Mesothelial cell of epicardium (in vitro differentiated cells): ENCODE results near the gene SLC22A23. TPM values are rescaled to one million over a fixed set of nuclear protein-coding genes. Genes with fewer than 3 reads are reported as not detected.

Experiments
- DNase-seq, 2 experiments: peaks; one replicate each; pipeline ENCODE4 v3.0.0; 2021; ENCODE audit warnings: low spot score in 2 of 2; ENCODE audit not compliant: unreplicated experiment in 2 of 2
- H3K27ac Mint-ChIP-seq: 2 replicates; pipeline ENCODE4 v1.8.0; 2021; ENCODE audit warnings: mixed read lengths
- H3K27me3 Mint-ChIP-seq: 2 replicates; pipeline ENCODE4 v1.8.0; 2021; ENCODE audit warnings: low read depth, mixed read lengths
- H3K36me3 Mint-ChIP-seq: 2 replicates; pipeline ENCODE4 v1.8.0; 2021; ENCODE audit warnings: mixed read lengths
- H3K4me1 Mint-ChIP-seq: 2 replicates; pipeline ENCODE4 v1.8.0; 2021; ENCODE audit warnings: mixed read lengths
- H3K4me3 Mint-ChIP-seq: 2 replicates; pipeline ENCODE4 v1.8.0; 2021; ENCODE audit warnings: mild to moderate bottlenecking, moderate library complexity, mixed read lengths
- H3K9me3 Mint-ChIP-seq: 2 replicates; pipeline ENCODE4 v1.8.0; 2021; ENCODE audit warnings: mixed read lengths
- total RNA-seq: library from RNA; stranded (reverse); gene quantifications from 3 replicates; pipeline ENCODE4 v1.2.1, GENCODE V29; 2021
- TF ChIP-seq, protein P1 (sequence below): fragments of 200-600 bp; sonication (generic); IDR thresholded peaks from one replicate; pipeline ENCODE4 v1.5.0; 2021; ENCODE audit warnings: antibody characterized with exemption; ENCODE audit not compliant: unreplicated experiment

The SLC22A23 gene
- total RNA-seq, 1 donor from 2014 or later, result 25.0 TPM

DNA sequence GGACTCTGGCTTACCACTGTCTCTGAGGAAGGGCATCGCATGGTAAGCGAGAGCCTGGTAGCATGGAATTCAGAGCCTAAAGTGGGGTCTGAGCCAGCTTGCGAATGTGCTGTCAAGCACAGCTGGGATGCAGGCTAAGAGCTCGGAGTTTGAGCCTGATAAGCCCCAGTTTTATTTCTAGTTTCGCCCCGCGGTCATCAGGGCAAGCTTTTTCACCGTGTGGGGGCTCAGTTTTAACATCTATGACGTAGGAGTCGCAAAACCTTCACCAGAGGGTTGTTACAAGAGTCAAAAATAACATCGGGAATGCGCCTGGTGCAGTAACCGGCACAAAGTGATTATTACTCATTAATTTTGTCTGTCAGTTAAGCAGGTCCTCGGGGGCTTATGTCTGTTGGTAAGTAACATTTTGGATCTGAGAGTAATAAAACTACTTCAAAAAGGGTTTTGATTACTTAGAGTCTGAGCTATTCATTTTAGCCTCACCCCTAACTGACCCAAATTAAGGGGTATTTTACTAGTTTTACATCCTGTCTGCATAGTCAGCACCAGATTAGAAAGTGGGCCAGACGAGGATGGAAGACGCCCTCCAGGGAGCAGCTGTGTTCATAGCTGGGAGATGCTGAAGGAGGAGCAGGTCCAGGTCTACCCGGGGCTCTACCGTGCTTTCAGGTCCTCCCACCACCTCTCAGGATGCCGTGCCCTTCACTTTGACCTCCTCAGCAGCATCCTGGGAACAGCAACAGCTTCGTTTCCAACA is 29.7 kb downstream of the SLC22A23 start:
- peaks cover 59% of the 10 kb centered on the region for H3K4me1 Mint-ChIP-seq

DNA sequence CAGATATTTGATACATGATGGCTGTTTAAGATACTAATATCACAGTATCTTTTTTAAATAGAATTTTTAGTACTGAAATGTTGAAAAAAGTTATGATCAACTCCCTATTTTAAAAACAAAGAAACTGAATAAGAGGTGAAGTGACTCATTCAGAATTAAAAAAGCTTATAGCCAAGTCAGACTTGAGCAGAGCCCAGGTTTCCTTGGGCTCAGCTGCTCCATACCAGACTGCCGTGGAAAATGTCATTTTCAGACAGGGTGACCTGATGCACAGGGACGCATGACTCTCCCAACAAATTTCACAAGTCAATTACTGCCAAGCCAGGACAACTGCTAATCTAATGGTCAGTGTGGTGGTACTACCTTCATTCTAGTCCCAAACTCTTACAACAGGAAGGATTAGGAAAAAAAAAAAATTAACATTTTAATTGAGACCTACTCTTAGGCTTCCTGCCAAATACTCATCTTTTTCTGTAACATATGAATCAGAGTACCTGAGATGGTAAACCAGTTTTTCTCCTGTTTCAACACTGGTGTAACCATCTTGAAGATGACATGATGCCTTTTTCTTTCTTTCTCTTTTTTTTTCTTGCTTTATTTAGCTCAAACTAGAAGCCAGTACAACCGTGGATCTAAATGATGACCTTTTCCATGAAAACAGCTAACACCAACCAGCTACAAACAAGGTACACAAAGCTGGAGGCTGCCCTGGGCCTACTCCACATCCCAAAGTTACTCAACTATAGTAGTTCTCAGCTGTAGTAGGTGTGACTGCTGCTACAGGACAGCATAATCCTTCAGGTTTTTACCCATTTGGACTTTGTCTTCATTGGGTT is 30.5 kb downstream of the SLC22A23 start:
- no peak for DNase-seq
- TF ChIP-seq, protein P1, sequence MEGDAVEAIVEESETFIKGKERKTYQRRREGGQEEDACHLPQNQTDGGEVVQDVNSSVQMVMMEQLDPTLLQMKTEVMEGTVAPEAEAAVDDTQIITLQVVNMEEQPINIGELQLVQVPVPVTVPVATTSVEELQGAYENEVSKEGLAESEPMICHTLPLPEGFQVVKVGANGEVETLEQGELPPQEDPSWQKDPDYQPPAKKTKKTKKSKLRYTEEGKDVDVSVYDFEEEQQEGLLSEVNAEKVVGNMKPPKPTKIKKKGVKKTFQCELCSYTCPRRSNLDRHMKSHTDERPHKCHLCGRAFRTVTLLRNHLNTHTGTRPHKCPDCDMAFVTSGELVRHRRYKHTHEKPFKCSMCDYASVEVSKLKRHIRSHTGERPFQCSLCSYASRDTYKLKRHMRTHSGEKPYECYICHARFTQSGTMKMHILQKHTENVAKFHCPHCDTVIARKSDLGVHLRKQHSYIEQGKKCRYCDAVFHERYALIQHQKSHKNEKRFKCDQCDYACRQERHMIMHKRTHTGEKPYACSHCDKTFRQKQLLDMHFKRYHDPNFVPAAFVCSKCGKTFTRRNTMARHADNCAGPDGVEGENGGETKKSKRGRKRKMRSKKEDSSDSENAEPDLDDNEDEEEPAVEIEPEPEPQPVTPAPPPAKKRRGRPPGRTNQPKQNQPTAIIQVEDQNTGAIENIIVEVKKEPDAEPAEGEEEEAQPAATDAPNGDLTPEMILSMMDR, result no peak
- H3K9me3 Mint-ChIP-seq, result no peaks in the 10 kb centered on the region
- H3K4me1 Mint-ChIP-seq, result peaks cover 58% of the 10 kb centered on the region
- no peak overlapping the region for H3K4me3 Mint-ChIP-seq
- no peaks in the 10 kb centered on the region for H3K27me3 Mint-ChIP-seq
- peak overlapping the region; percentile 80 for H3K27ac Mint-ChIP-seq
- no peaks in the 10 kb centered on the region for H3K36me3 Mint-ChIP-seq

More for the DNA sequence above, 29.7 kb downstream of the SLC22A23 start:
- Mint-ChIP-seq H3K27me3 (no peaks in the 10 kb centered on the region), H3K27ac (peak overlapping the region; percentile 80), H3K9me3 (no peaks in the 10 kb centered on the region), H3K4me3 (peak overlapping the region; percentile 30), H3K36me3 (no peaks in the 10 kb centered on the region)
- no peak for DNase-seq
- TF ChIP-seq, protein P1, result no peak

DNA sequence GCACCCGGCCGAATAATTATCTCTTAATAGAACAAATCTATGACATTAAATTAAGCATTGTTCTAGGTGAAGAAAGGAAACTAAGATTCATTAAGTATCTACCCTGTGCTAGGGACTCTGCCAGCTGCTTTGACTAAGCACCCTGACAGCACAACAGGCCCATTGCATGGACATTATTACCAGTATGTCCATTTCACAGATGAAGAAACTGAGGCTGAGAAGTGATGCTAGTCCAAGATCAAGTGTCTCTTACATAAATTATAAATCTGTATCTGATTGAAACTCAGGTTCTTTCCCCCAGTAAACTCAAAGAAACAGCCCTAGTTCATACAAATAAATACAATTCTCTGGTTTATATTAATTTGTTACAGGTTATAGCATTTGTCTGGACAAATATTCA is 31.3 kb downstream of the SLC22A23 start:
- peaks cover 57% of the 10 kb centered on the region for H3K4me1 Mint-ChIP-seq
- no peaks in the 10 kb centered on the region for H3K9me3 Mint-ChIP-seq
- TF ChIP-seq, protein P1, result no peak
- H3K27ac Mint-ChIP-seq, result no peak overlapping the region
- DNase-seq, result no peak
- H3K27me3 Mint-ChIP-seq, result no peaks in the 10 kb centered on the region
- no peaks in the 10 kb centered on the region for H3K36me3 Mint-ChIP-seq
- H3K4me3 Mint-ChIP-seq, result no peak overlapping the region

- Mint-ChIP-seq H3K36me3 (no peaks in the 10 kb centered on the region), H3K9me3 (no peaks in the 10 kb centered on the region), H3K4me3 (no peak overlapping the region), H3K27ac (peak overlapping the region; percentile 11), H3K4me1 (peaks cover 67% of the 10 kb centered on the region), H3K27me3 (no peaks in the 10 kb centered on the region)
- TF ChIP-seq, protein P1, result no peak
- DNase-seq, result no peak
Measured at GRCh38 chr6:3424185-3424927, 32.5 kb downstream of the SLC22A23 start.

GRCh38 chr6:3423439-3424184 is 33.2 kb downstream of the SLC22A23 start:
- Mint-ChIP-seq H3K27ac (peak overlapping the region; percentile 63), H3K9me3 (no peaks in the 10 kb centered on the region), H3K4me3 (no peak overlapping the region), H3K4me1 (peaks cover 70% of the 10 kb centered on the region), H3K36me3 (no peaks in the 10 kb centered on the region), H3K27me3 (no peaks in the 10 kb centered on the region)
- DNase-seq, result no peak
- TF ChIP-seq, protein P1, result no peak
